Activated B cell treated with CpG ODN at 0.5 μM for 24 hours (primary cell): Measurements from ENCODE around the gene ITFG1. TPM values are rescaled to one million over a fixed set of nuclear protein-coding genes. Genes with fewer than 3 reads are reported as not detected.

Experiments
- ATAC-seq: fragments of 200-7000 bp; cut with Tn5 transposase; one replicate; pipeline ENCODE4 v1.10.0; 2021; ENCODE audit warnings: low read depth, mild to moderate bottlenecking, moderate library complexity
- CTCF ChIA-PET: fragments of 350-600 bp; sonication (Branson Sonifier 250); formaldehyde crosslinking; loops from one replicate; lab custom pipeline; 2021; ENCODE audit warnings: antibody characterized with exemption; lab: Charles Lee
- POLR2A ChIA-PET: fragments of 350-600 bp; sonication (Branson Sonifier 250); formaldehyde crosslinking; loops from one replicate; lab custom pipeline; 2021; ENCODE audit warnings: antibody characterized with exemption; lab: Charles Lee
- DNase-seq: peaks from one replicate; pipeline ENCODE4 v3.0.0; 2022
- H3K27ac Mint-ChIP-seq: one replicate; pipeline ENCODE4 v1.8.0; 2020; ENCODE audit warnings: mixed read lengths
- H3K27me3 Mint-ChIP-seq: one replicate; pipeline ENCODE4 v1.8.0; 2021; ENCODE audit warnings: mixed read lengths
- H3K36me3 Mint-ChIP-seq: one replicate; pipeline ENCODE4 v1.8.0; 2021; ENCODE audit warnings: low read depth, mixed read lengths
- H3K4me1 Mint-ChIP-seq: one replicate; pipeline ENCODE4 v1.8.0; 2021; ENCODE audit warnings: mixed read lengths
- H3K4me3 Mint-ChIP-seq: one replicate; pipeline ENCODE4 v1.8.0; 2020; ENCODE audit warnings: mild to moderate bottlenecking, mixed read lengths
- H3K9me3 Mint-ChIP-seq: one replicate; pipeline ENCODE4 v1.8.0; 2020; ENCODE audit warnings: mixed read lengths
- CTCF ChIP-seq: fragments of 200-600 bp; IDR thresholded peaks from one replicate; pipeline ENCODE4 v1.8.0; 2022; ENCODE audit warnings: antibody characterized with exemption, mild to moderate bottlenecking
- intact Hi-C: fragments of 100-400 bp; cut with micrococcal nuclease; formaldehyde crosslinking; loops from one replicate; pipeline ENCODE4 v1.15.1; 2024
- total RNA-seq: library from RNA; stranded (reverse); gene quantifications from 2 replicates; pipeline ENCODE4 v1.2.3, GENCODE V29; 2022

ITFG1 gene
- total RNA-seq, 1 donor from 2014 or later: 30.9 TPM

GRCh38 chr16:47110939-47111338, 349.9 kb downstream of the ITFG1 start:
- Mint-ChIP-seq H3K27me3 (no peaks in the 10 kb centered on the region), H3K27ac (no peak overlapping the region), H3K9me3 (no peaks in the 10 kb centered on the region), H3K4me1 (peaks cover 2% of the 10 kb centered on the region), H3K36me3 (peaks cover 7% of the 10 kb centered on the region), H3K4me3 (no peak overlapping the region)
- CTCF ChIA-PET: no interaction called here
- intact Hi-C loops: no loop called here
- ATAC-seq: no peak
- TF ChIP-seq CTCF: no peak
- POLR2A ChIA-PET: no interaction called here
- DNase-seq: no peak

- no peaks in the 10 kb centered on the region for H3K9me3 Mint-ChIP-seq
- CTCF ChIA-PET: no interaction called here
- H3K27me3 Mint-ChIP-seq: no peaks in the 10 kb centered on the region
- intact Hi-C loops: no loop called here
- no peak overlapping the region for H3K4me3 Mint-ChIP-seq
- H3K4me1 Mint-ChIP-seq: peaks cover 2% of the 10 kb centered on the region
- POLR2A ChIA-PET: no interaction called here
- H3K27ac Mint-ChIP-seq: no peak overlapping the region
- no peak for TF ChIP-seq CTCF
- DNase-seq (no peak), ATAC-seq (no peak)
- peaks cover 10% of the 10 kb centered on the region for H3K36me3 Mint-ChIP-seq
Observed at GRCh38 chr16:47109361-47109760, 351.5 kb downstream of the ITFG1 start.

Other genes with a start within 250 kb of the ITFG1 start
- gene PHKB, start 268 bp upstream of the ITFG1 start, total RNA-seq: 94.8 and 110 TPM in 2 replicates